H9 (cell line): ENCODE data around the gene ETFA. TPM values are rescaled to one million over a fixed set of nuclear protein-coding genes. Genes with fewer than 3 reads are reported as not detected.
"Not testable (repeated sequence)": the region's sequence is repeated elsewhere in the genome, so short reads cannot be mapped to it uniquely, and the experiment has no call there.

Source experiments
- DNase-seq: peaks from one replicate; pipeline ENCODE4 v3.0.0-alpha.2; 2017
- H2AFZ ChIP-seq: one replicate; pipeline ENCODE4 v1.6.1; 2013; ENCODE audit warnings: mild to moderate bottlenecking, low read length, control low read depth, moderate library complexity
- H2AK5ac ChIP-seq: 2 replicates; pipeline ENCODE4 v1.6.1; 2013; ENCODE audit warnings: low read length, control low read depth, mixed read lengths; ENCODE audit not compliant: insufficient read length
- H2BK120ac ChIP-seq: one replicate; pipeline ENCODE4 v1.6.1; 2013; ENCODE audit warnings: low read depth, mild to moderate bottlenecking, low read length, control low read depth, inconsistent platforms; ENCODE audit not compliant: poor library complexity, severe bottlenecking
- H2BK12ac ChIP-seq: 2 replicates; pipeline ENCODE4 v1.6.1; 2013; ENCODE audit warnings: low read length, control low read depth, mixed read lengths, low read depth; ENCODE audit not compliant: insufficient read length
- H2BK15ac ChIP-seq: 2 replicates; pipeline ENCODE4 v1.6.1; 2013; ENCODE audit warnings: low read depth, low read length, control low read depth
- H2BK20ac ChIP-seq: one replicate; pipeline ENCODE4 v1.6.1; 2013; ENCODE audit warnings: low read depth, mild to moderate bottlenecking, low read length, control low read depth, inconsistent platforms; ENCODE audit not compliant: poor library complexity, severe bottlenecking
- H2BK5ac ChIP-seq: 2 replicates; pipeline ENCODE4 v1.6.1; 2013; ENCODE audit warnings: low read length, control low read depth, mixed read lengths; ENCODE audit not compliant: insufficient read length
- H3K14ac ChIP-seq: 2 replicates; pipeline ENCODE4 v1.6.1; 2013; ENCODE audit warnings: low read length, control low read depth; ENCODE audit not compliant: insufficient read depth
- H3K18ac ChIP-seq: 2 replicates; pipeline ENCODE4 v1.6.1; 2013; ENCODE audit warnings: low read depth, mild to moderate bottlenecking, mixed read lengths, low read length, control low read depth; ENCODE audit not compliant: insufficient read length
- H3K23ac ChIP-seq: 2 replicates; pipeline ENCODE4 v1.6.1; 2013; ENCODE audit warnings: low read length, control low read depth, mixed read lengths, low read depth; ENCODE audit not compliant: insufficient read length
- H3K23me2 ChIP-seq: 2 replicates; pipeline ENCODE4 v1.6.1; 2013; ENCODE audit warnings: low read depth, mild to moderate bottlenecking, mixed read lengths, low read length, control low read depth; ENCODE audit not compliant: insufficient read length, poor library complexity, severe bottlenecking
- H3K27ac ChIP-seq: 2 replicates; pipeline ENCODE4 v1.5.1; 2013; ENCODE audit warnings: low read length, control low read depth, mixed read lengths, low read depth; ENCODE audit not compliant: insufficient read length
- H3K27me3 ChIP-seq: 2 replicates; pipeline ENCODE4 v1.6.1; 2013; ENCODE audit warnings: low read length, control low read depth, inconsistent platforms; ENCODE audit not compliant: insufficient read depth
- H3K4ac ChIP-seq: 2 replicates; pipeline ENCODE4 v1.6.1; 2013; ENCODE audit warnings: low read depth, mild to moderate bottlenecking, control low read depth, inconsistent platforms, low read length, moderate library complexity
- H3K4me1 ChIP-seq: 2 replicates; pipeline ENCODE4 v1.6.1; 2013; ENCODE audit warnings: low read length, control low read depth, inconsistent platforms; ENCODE audit not compliant: insufficient read depth
- H3K4me2 ChIP-seq: 2 replicates; pipeline ENCODE4 v1.6.1; 2013; ENCODE audit warnings: low read length, control low read depth, mixed read lengths; ENCODE audit not compliant: insufficient read length, insufficient read depth
- H3K56ac ChIP-seq: 2 replicates; pipeline ENCODE4 v1.6.1; 2013; ENCODE audit warnings: low read depth, mild to moderate bottlenecking, mixed read lengths, low read length, control low read depth; ENCODE audit not compliant: insufficient read length
- H3K79me1 ChIP-seq: 2 replicates; pipeline ENCODE4 v1.6.1; 2013; ENCODE audit warnings: low read depth, mild to moderate bottlenecking, moderate library complexity, low read length, control low read depth, inconsistent platforms; ENCODE audit not compliant: insufficient read depth, poor library complexity, severe bottlenecking
- H3K79me2 ChIP-seq: 2 replicates; pipeline ENCODE4 v1.6.1; 2013; ENCODE audit warnings: low read length, control low read depth, inconsistent platforms; ENCODE audit not compliant: insufficient read depth
- H3K9ac ChIP-seq: 2 replicates; pipeline ENCODE4 v1.6.1; 2013; ENCODE audit warnings: low read length, control low read depth, mixed read lengths; ENCODE audit not compliant: insufficient read length; ENCODE audit errors: extremely low read depth
- H3K9me3 ChIP-seq: one replicate; pipeline ENCODE4 v1.6.1; 2013; ENCODE audit warnings: low read depth, low read length, inconsistent platforms; ENCODE audit not compliant: control insufficient read depth
- H3T11ph ChIP-seq: one replicate; pipeline ENCODE4 v1.6.1; 2013; ENCODE audit warnings: mild to moderate bottlenecking, low read length, control low read depth, inconsistent platforms
- H4K20me1 ChIP-seq: one replicate; pipeline ENCODE4 v1.6.1; 2013; ENCODE audit not compliant: control insufficient read depth, insufficient read length, insufficient read depth
- H4K5ac ChIP-seq: 2 replicates; pipeline ENCODE4 v1.6.1; 2013; ENCODE audit warnings: low read depth, mild to moderate bottlenecking, mixed read lengths, low read length, control low read depth; ENCODE audit not compliant: insufficient read length
- H4K8ac ChIP-seq: replicated peaks from 2 replicates; pipeline ENCODE4 v1.6.1; 2013; ENCODE audit warnings: low read length, control low read depth, mixed read lengths, low read depth; ENCODE audit not compliant: insufficient read length
- H4K91ac ChIP-seq: 2 replicates; pipeline ENCODE4 v1.6.1; 2013; ENCODE audit warnings: low read depth, mild to moderate bottlenecking, moderate library complexity, mixed read lengths, low read length, control low read depth; ENCODE audit not compliant: insufficient read length
- H3K27ac Mint-ChIP-seq, 3 experiments: 2 replicates in 2 of 3; 3 replicates in 1 of 3; pipeline ENCODE4 v1.8.0; 2020 to 2021; ENCODE audit warnings: mixed read lengths in 3 of 3, mild to moderate bottlenecking in 1 of 3, moderate library complexity in 1 of 3
- H3K27me3 Mint-ChIP-seq: 2 replicates; pipeline ENCODE4 v1.8.0; 2021; ENCODE audit warnings: low read depth, mild to moderate bottlenecking, moderate library complexity, mixed read lengths
- H3K36me3 Mint-ChIP-seq, 3 experiments: 2 replicates in 2 of 3; 3 replicates in 1 of 3; pipeline ENCODE4 v1.8.0; 2020 to 2021; ENCODE audit warnings: low read depth in 3 of 3, mixed read lengths in 3 of 3; ENCODE audit not compliant: insufficient read depth in 1 of 3
- H3K4me1 Mint-ChIP-seq, 2 experiments: 2 replicates each; pipeline ENCODE4 v1.8.0; 2020; ENCODE audit warnings: mixed read lengths in 2 of 2
- H3K4me3 Mint-ChIP-seq, 2 experiments: 2 replicates in 1 of 2; 3 replicates in 1 of 2; pipeline ENCODE4 v1.8.0; 2020 to 2021; ENCODE audit warnings: mild to moderate bottlenecking in 2 of 2, mixed read lengths in 2 of 2, moderate library complexity in 1 of 2
- H3K9me3 Mint-ChIP-seq, 2 experiments: 2 replicates in 1 of 2; 3 replicates in 1 of 2; pipeline ENCODE4 v1.8.0; 2020; ENCODE audit warnings: mild to moderate bottlenecking in 2 of 2, mixed read lengths in 2 of 2, moderate library complexity in 1 of 2
- WGBS: extraction: QIAGEN DNeasy Blood & Tissue Kit; methylation state at CpG from one replicate; pipeline ENCODE4 v1.1.7; 2013; ENCODE audit warnings: missing lambda C conversion rate, low lambda C conversion rate, mixed read lengths; ENCODE audit not compliant: insufficient read length; ENCODE audit errors: extremely low coverage; 5-methylcytosine and 5-hydroxymethylcytosine counted together
- total RNA-seq: library from RNA; stranded (reverse); gene quantifications from 2 replicates; pipeline ENCODE4 v1.2.1, GENCODE V29; 2021
- TF ChIP-seq, protein P1 (sequence below): fragments of 200-600 bp; sonication (generic); conservative IDR thresholded peaks from 3 replicates; pipeline ENCODE4 v1.8.0; 2021; ENCODE audit warnings: antibody characterized with exemption, mild to moderate bottlenecking

The ETFA gene
- total RNA-seq, 1 experiment from 2014 or later, result 109 TPM

- Histone ChIP-seq H3K27me3 (no peaks in the 10 kb centered on the region), H2BK20ac (no peak overlapping the region), H2BK15ac (no peak overlapping the region), H3K18ac (no peak overlapping the region), H2AFZ (no peak overlapping the region), H3K9me3 (no peaks in the 10 kb centered on the region), H3K79me2 (peaks cover 1% of the 10 kb centered on the region; the same call in 1 of the 2 replicates), H3K4me1 (no peaks in the 10 kb centered on the region), H4K8ac (no peak overlapping the region), H3K23ac (no peak overlapping the region), H4K20me1 (no peaks in the 10 kb centered on the region), H4K5ac (no peak overlapping the region), H3K9ac (no peak overlapping the region), H3K23me2 (no peaks in the 10 kb centered on the region), H2BK12ac (no peak overlapping the region), H2BK120ac (no peak overlapping the region), H3K79me1 (peaks cover 3% of the 10 kb centered on the region), H3K14ac (no peak overlapping the region), H3K4ac (no peak overlapping the region), H3K56ac (no peak overlapping the region), H2AK5ac (no peak overlapping the region), H3T11ph (no peak overlapping the region), H3K4me2 (no peak overlapping the region), H2BK5ac (no peak overlapping the region), H4K91ac (no peak overlapping the region), H3K27ac (no peak overlapping the region)
- no peak overlapping the region; a peak in 1 of 7 replicates for H3K27ac Mint-ChIP-seq
- H3K4me3 Mint-ChIP-seq, result no peak overlapping the region
- TF ChIP-seq, protein P1, sequence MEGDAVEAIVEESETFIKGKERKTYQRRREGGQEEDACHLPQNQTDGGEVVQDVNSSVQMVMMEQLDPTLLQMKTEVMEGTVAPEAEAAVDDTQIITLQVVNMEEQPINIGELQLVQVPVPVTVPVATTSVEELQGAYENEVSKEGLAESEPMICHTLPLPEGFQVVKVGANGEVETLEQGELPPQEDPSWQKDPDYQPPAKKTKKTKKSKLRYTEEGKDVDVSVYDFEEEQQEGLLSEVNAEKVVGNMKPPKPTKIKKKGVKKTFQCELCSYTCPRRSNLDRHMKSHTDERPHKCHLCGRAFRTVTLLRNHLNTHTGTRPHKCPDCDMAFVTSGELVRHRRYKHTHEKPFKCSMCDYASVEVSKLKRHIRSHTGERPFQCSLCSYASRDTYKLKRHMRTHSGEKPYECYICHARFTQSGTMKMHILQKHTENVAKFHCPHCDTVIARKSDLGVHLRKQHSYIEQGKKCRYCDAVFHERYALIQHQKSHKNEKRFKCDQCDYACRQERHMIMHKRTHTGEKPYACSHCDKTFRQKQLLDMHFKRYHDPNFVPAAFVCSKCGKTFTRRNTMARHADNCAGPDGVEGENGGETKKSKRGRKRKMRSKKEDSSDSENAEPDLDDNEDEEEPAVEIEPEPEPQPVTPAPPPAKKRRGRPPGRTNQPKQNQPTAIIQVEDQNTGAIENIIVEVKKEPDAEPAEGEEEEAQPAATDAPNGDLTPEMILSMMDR, result no peak
- no peak for DNase-seq
- H3K4me1 Mint-ChIP-seq, result no peaks in the 10 kb centered on the region
- H3K27me3 Mint-ChIP-seq, result no peaks in the 10 kb centered on the region
- WGBS, result no CpG with 5 or more reads among the region's 3 CpGs
- H3K36me3 Mint-ChIP-seq, result 0 out of 7 replicates have a peak, but pooled peaks cover 0 to under 1% (median 0%) of the 10 kb centered on the region in 3 experiments
- no peaks in the 10 kb centered on the region for H3K9me3 Mint-ChIP-seq
Measured at GRCh38 chr15:76298986-76299385, 12.3 kb downstream of the ETFA start.

DNA sequence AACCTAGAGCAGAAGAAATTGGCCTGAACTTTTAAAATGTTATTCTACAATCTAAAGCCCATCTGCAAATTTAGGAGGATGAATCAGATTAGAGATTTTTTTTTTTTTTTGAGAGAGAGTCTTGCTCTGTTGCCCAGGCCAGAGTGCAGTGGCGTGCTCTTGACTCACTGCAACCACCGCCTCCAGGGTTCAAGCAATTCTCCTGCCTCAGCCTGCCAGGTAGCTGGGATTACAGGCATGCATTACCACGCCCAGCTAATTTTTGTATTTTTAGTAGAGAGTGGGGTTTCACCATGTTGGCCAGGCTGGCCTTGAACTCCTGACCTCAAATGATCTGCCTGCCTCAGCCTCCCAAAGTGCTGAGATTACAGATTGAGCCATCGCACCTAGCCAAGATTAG, 13.3 kb downstream of the ETFA start:
- not testable (repeated sequence) for H3K9ac ChIP-seq, H2AK5ac ChIP-seq, H4K8ac ChIP-seq, H3K36me3 Mint-ChIP-seq, H3K56ac ChIP-seq, H3K4me3 Mint-ChIP-seq, H3K27ac ChIP-seq, H3K9me3 Mint-ChIP-seq, H2BK120ac ChIP-seq, H4K20me1 ChIP-seq, H2BK5ac ChIP-seq, H4K5ac ChIP-seq, H3K27ac Mint-ChIP-seq, H3K27me3 Mint-ChIP-seq, DNase-seq, H3T11ph ChIP-seq, H2BK20ac ChIP-seq, H3K4ac ChIP-seq, H3K79me1 ChIP-seq, H3K4me2 ChIP-seq, H2BK12ac ChIP-seq, H3K79me2 ChIP-seq, H3K9me3 ChIP-seq, H2AFZ ChIP-seq, H3K27me3 ChIP-seq, H3K4me1 Mint-ChIP-seq, H3K14ac ChIP-seq, H3K4me1 ChIP-seq, H3K23me2 ChIP-seq, H3K18ac ChIP-seq, H2BK15ac ChIP-seq, H3K23ac ChIP-seq, H4K91ac ChIP-seq
- no CpG with 5 or more reads among the region's 4 CpGs for WGBS
